GM19240 (cell line): Measurements from ENCODE around the gene PIGX.

Experiments
- DNase-seq: peaks from one replicate; pipeline ENCODE4 v3.0.0; 2011; ENCODE audit warnings: low spot score; ENCODE audit not compliant: insufficient read length

Gene PIGX

GRCh38 chr3:196711838-196712513 lies at the start of gene PIGX, which contains the start of gene CEP19:
Gene PIGX (plus strand): TSS chr3:196712377.
Gene CEP19 (minus strand): TSS chr3:196712250. CDS start chr3:196708657, 3,593 bp downstream.
- DNase-seq, result peak; percentile 72

GRCh38 chr3:196662711-196663571 lies 49.2 kb upstream of the PIGX start:
- DNase-seq, result no peak

- DNase-seq, result no peak
Measured at GRCh38 chr3:196666001-196666867, 45.9 kb upstream of the PIGX start.

GRCh38 chr3:196667056-196667825 lies 44.9 kb upstream of the PIGX start:
- DNase-seq, result no peak

DNA sequence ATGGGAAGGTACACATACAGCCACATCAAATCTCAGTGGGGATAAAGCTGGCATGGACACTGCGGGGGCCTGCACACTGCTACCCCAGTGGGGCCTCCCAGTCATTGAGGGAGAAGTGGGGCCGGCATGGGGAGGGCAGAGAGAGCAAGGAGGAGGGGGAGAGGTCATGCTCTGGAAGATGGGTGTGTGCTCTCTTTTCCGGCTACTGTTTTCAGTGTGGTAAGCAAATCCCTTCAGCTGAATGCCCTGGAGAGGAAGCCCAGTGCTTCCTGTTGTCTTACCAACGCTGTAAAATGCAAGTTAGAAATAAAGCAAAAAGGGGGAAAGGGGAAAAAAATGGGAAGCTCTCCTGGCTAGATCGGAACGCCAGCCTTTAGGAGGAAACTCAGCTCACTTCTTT lies 41.8 kb upstream of the PIGX start:
- no peak for DNase-seq

DNA sequence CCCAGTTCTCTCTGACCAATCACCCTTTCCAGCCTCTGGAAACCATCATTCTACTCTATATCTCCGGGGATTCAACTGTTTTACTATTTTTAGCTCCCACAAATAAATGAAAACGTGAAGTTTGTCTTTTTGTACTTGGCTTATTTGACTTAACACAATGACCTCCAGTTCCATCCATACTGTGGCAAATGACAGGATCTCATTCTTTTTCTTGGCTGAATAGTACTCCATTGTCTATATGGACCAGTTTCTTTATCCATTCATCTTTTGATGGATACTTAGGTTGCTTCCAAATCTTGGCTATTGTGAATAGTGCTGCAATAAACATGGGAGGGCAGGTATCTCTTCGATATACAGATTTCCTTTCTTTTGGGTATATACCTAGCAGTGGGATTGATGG lies 38.5 kb upstream of the PIGX start:
- DNase-seq, result no peak

GRCh38 chr3:196677353-196677752 lies 34.8 kb upstream of the PIGX start:
- DNase-seq, result no peak

DNA sequence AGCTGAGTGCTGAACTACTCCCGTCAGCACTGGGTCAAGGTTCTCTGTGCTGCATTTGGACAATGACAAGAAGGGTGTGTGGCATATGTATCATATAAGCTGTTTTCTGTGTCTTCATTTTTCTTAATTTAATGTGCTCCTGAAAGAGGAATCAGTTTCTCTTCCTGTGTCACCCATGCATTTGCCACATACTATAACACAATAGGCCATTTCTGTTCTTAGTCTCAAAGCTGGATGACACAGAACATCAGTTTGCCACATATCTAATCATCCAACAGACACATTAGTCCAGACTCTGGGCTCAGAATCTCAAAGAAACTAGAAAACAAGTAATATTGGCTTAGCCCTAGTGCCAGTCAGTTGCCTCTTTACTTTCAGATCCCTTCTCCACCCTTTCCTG lies 34.2 kb upstream of the PIGX start:
- no peak for DNase-seq

GRCh38 chr3:196684548-196685407 lies 27.4 kb upstream of the PIGX start:
- peak; percentile 65 for DNase-seq

DNA sequence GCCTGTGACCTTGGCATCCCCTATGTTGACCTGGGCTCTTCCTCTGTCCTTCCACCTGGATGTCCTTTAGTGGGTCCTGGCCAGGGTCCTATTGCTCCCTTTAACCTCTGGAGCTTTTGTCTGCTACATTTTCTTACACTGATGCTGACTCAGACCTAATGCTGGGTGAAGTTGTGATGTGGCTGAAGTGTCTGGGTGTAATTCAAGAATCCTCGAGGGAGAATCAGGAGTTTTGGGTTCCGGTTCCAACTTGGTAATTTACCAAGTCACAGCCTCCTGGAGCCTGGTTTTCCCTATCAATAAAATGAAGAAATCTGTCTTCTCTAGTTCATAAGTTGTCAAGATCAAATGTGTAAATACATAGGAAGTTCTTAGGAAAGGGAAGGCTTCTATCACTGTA lies 25.7 kb upstream of the PIGX start:
- no peak for DNase-seq

DNA sequence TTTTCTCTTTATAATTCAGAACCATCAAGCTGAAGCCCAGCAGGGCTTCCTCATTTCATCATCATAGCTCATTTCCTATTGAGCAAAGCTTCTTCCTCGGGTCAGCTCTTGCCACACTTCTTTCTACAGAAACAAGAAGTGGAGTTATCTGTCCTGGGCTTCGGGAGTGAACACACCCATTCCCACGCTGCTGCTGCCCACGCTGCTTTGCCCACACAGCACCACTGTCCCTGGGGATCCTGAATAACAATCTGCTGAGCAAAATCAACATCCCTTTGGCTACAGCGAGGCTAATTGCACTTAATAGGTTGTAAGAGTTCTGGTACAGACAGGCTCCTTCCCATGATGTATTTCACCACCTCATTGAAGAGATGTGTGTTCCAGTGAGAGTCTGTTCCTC lies 23.8 kb upstream of the PIGX start:
- DNase-seq, result no peak

DNA sequence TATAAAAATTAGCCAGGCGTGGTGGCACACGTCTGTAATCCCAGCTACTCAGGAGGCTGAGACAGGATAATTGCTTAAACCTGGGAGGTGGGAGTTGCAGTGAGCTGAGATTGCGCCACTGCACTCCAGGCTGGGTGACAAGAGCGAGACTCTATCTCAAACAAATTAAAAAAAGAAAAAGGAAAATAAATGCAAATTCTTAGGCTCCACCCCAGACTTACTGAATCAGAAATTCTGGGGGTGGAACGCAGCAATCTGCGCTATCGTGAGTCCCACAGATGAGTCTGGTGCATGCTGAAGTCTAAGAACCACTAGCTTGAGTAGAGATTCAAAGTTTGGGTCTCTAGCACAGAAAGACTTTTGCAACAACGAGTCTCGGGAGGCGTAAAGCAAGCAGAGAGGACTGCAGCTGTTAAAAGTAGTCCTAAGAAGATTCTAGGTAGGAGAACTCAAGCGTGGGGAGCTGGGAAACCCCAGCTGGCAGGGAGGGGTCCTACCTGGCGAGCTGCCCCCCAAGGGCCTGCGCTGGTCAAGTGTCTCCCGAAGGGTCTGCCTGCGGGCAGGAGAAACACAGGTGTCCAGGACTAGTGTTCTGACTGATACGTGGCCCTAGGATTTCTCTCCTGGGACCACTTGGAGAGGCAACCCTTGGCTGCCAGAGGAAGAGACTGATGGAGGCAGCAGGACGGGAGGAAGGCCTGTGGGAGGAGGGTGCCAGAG lies 22.1 kb upstream of the PIGX start:
- no peak for DNase-seq

GRCh38 chr3:196691386-196691785 lies 20.8 kb upstream of the PIGX start:
- no peak for DNase-seq

DNA sequence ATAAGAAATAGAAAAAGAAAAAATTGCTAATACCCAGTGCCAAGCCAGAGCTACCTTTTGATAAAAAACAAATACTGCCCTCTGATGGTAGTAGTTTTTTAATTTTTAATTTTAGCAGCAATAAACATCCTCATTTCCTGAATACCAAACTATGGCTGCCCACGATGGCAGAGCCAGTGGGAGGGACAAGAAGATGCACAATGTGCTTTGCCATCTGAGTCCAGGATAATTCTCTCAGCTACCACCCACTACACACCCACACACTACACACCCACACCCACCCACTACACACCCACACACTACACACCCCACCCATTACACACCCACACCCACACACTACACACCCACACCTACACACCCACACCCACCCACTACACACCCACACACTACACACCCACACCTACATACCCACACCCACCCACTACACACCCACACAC lies 18.0 kb upstream of the PIGX start:
- no peak for DNase-seq

DNA sequence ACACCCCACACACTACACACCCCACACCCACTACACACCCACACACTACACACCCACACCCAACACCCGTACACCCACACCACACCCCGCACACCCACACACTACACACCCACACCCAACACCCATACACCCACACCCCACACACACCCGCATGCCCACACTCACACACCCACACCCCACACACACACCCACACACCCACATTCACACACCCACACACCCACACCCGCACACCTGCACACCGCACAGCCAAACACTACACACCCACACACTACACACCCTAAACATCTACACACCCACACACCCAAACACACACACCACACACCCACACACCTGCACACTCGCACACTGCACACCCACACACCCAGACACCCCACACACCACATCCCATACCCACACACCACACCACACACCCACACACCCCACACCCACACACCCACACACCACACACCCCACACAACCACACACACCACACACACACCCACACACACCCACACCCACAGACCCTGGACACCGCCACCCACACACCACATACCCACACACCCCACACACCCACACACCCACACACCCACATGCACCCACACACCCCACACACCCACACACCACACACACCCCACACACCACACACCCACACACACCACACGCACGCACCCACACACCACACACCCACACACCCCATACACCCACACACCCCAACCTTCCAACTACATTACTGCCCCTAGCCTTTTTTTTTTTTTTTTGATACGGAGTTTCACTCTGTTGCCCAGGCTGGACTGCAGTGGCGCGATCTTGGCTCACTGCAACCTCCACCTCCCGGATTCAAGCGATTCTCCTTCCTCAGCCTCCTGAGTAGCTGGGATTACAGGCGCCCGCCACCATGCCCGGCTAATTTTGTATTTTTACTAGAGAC lies 17.0 kb upstream of the PIGX start:
- no peak for DNase-seq

DNA sequence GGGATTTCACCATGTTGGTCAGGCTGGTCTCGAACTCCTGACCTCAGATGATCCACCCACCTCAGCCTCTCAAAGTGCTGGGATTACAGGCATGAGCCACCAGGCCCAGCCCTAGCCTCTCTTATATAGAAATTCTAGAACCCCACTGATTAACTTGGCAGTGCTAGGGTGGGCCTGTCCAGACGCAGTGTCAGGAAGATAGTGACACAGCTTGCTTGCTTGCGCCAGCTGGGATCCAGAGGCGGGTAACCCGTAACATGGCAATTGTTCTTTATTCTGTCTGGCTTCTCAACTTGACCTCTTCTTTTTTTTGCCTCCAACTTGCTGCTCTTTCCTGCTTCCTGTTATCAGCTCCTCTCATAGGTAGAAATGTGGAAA lies 16.3 kb upstream of the PIGX start:
- DNase-seq, result no peak

GRCh38 chr3:196697270-196697669 lies 14.9 kb upstream of the PIGX start:
- DNase-seq, result no peak

DNA sequence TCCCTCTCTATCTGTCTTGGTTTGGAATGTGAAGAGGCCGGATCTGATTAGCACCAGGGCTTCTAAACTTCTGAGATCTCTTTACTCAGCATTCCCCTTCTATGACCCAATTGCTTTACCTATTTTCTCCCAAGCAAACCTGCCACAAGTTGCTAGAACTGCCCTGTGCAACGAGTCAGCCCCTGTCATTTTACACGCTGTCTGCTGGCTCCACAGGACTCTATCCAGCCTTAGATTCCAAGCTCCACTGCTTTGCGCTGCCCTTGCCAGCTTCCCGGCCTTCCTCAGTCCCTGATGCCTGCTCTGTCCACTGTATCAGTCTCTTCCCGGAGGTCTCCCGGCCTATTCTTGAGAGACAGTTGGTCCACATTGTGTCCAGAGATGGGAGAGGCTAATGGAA lies 12.4 kb upstream of the PIGX start:
- no peak for DNase-seq
